Cardiac fibroblast (primary cell): ENCODE measurements around the gene DOCK3.
"Not testable (repeated sequence)": the region's sequence is repeated elsewhere in the genome, so short reads cannot be mapped to it uniquely, and the experiment has no call there.

Source experiments
- DNase-seq, 2 donors: peaks; one replicate each; pipeline versions ENCODE4 v3.0.0 to v3.0.0-alpha.2; 2010; ENCODE audit warnings: low read depth in 2 of 2
- H3K4me3 ChIP-seq, 2 donors: replicated peaks in 1 of 2; 1 replicate in 1 of 2; 2 replicates in 1 of 2; pipeline ENCODE4 v1.5.1; 2011; ENCODE audit warnings: low read depth in 2 of 2, low read length in 2 of 2, mild to moderate bottlenecking in 2 of 2, moderate library complexity in 1 of 2
- TF ChIP-seq, protein P1 (sequence below): IDR thresholded peaks from one replicate; pipeline ENCODE4 v1.5.1; 2011; ENCODE audit warnings: low read depth, mild to moderate bottlenecking, low read length, inconsistent platforms

Gene DOCK3

DNA sequence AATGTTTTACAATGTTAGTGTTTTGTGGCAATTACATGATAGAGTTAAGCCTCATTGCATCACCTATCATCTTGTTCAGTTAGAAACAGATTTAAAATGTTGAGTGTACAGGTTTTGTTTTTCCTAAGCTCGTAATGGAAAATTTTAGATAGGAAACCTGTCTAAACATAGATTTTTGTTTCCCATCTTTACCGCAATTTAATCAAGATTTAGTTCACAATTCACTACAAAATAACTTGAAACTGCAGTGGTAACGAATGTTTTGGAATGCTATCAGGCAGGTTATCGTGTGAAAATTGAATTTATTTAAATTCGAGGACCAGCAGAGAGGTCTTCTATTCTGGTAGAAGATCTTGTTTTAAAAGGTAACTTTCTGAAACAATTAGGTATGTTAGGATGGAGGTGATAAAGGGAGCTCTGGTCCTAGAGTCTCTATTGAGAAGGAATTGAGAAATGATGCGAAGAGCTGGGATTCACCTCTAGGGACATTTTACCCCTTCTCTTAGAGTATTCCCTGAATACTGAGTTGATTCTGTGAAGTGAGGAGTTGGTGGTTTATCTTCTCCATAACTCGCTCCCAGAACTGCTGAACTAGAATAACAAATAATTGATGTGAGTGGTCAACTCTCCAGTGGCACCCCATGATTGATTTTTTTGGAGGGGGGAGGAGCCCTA is 1.4 kb downstream of the DOCK3 start:
- TF ChIP-seq, protein P1, sequence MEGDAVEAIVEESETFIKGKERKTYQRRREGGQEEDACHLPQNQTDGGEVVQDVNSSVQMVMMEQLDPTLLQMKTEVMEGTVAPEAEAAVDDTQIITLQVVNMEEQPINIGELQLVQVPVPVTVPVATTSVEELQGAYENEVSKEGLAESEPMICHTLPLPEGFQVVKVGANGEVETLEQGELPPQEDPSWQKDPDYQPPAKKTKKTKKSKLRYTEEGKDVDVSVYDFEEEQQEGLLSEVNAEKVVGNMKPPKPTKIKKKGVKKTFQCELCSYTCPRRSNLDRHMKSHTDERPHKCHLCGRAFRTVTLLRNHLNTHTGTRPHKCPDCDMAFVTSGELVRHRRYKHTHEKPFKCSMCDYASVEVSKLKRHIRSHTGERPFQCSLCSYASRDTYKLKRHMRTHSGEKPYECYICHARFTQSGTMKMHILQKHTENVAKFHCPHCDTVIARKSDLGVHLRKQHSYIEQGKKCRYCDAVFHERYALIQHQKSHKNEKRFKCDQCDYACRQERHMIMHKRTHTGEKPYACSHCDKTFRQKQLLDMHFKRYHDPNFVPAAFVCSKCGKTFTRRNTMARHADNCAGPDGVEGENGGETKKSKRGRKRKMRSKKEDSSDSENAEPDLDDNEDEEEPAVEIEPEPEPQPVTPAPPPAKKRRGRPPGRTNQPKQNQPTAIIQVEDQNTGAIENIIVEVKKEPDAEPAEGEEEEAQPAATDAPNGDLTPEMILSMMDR = no peak
- no peak overlapping the region for H3K4me3 ChIP-seq
- DNase-seq = no peak

DNA sequence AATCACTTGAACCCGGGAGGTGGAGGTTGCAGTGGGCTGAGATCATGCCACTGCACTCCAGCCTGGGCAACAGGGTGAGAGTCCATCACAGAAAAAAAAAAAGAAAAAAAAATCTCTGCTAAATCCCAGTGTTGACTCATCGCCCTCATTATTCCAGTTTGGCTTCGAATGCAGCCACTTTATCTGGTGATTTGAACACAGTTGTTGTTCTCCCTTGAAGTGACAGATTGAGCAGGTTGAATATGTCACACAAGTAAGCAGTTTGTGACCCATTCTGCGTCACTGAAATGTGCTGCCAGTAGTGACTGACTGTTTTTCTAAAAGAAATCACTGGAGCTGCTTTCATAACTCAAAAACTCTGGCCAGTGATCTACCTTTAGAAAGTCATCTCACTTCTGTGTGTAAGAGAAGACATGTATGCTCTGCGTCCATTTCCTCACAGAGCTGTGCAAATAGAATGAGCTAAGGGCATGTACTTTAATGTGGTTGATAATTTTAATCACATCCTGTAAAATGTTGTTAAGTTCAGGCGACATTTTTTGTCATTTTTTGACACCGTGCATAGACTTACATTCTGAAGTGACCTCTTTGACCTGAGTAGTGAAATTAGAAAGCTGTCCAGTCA is 12.5 kb downstream of the DOCK3 start:
- TF ChIP-seq, protein P1 = no peak
- DNase-seq = no peak
- H3K4me3 ChIP-seq = no peak overlapping the region

DNA sequence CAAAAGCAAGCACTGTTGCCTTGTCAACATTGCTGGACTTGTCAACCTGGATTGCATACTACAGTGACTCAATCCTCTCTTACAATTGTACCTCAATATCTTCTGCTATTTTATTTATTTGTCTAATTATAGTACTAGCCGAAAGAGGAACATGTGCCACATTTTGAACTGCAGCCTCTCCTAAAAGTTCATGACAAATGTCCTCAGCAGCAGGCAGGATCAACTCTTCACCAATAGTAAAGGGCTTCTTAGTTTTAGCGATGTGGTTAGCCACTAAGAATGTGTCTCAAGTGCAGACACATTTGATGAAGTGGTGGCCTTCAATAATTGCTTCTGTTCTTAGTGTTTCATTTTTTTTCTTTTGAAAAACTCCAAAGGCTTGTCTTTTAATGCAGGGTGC is 13.2 kb downstream of the DOCK3 start:
- no peak overlapping the region for H3K4me3 ChIP-seq
- TF ChIP-seq, protein P1 = no peak
- no peak for DNase-seq

DNA sequence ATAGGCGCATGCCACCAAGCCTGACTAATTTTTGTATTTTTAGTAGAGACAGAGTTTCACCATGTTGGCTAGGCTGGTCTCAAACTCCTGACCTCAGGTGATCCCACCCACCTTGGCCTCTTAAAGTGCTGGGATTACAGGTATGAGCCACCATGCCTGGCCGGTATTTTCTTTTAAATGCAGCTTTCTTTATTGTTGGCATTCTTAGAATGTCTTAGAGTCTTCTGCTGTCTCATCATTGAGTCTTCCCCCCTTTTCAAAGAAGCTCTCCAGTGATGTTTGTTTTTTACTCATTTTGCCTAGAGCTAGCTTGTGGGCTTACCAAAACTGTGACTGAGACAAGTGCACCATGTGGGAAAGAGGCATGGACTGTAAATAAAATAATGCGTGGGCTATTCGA is 13.9 kb downstream of the DOCK3 start:
- not testable (repeated sequence) for DNase-seq, H3K4me3 ChIP-seq

DNA sequence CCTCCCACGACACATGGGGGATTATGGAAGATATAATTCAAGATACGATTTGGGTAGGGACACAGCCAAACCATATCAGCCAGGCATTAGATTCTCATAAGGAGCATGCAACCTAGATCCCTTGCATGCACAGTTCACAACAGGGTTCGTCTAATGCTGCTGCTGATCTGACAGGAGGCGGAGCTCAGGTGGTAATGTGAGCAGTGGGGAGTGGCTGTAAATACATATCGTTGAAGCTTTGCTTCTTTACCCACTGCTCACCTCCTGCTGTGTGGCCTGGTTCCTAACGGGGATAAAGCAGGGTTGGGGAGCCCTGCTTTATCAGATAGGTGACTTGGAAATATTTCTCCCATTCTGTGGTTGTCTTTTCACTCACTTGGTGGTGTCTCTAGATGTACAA is 14.8 kb downstream of the DOCK3 start:
- no peak for DNase-seq
- TF ChIP-seq, protein P1 = no peak
- H3K4me3 ChIP-seq = no peak overlapping the region

DNA sequence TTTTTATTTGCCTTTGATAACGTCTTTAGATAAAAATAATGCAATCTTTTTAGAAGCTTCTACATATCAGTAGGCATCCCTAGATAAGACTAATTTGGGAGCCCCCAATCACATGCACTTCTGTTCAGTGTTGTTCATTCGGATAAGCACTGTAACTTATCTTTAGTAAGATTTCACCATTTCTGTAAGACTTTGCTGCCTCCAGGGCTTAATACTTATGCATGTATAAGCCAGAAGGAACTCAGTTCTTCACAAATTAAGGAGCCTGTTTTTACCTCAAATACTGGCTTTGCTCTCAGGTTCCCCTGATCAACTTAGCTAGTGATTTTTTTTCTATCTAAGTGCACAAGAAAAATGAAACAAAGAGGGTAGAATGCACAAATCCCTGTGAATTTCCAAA is 20.3 kb downstream of the DOCK3 start:
- TF ChIP-seq, protein P1 = no peak
- no peak for DNase-seq
- no peak overlapping the region for H3K4me3 ChIP-seq

DNA sequence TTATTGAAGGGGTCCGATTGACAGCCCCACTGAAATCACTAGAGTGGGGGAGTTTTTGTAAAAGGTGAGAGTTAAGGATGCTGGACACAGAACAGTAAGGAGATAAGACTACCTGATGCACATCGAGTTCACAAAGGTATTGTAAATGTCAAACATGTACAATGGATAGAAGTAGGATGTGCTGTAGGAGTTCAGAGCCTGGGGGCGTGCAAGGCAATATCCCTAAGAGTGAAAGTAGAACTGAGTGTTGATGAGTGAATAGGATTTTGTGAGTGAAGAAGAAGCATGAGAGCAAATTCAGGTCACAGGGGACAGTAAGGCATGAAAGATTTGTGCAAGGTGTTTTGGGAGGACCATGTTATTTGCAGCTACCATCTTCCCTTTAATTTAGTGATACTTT is 21.5 kb downstream of the DOCK3 start:
- TF ChIP-seq, protein P1 = no peak
- no peak overlapping the region for H3K4me3 ChIP-seq
- no peak for DNase-seq
